Nephron (organoid): ENCODE measurements around the gene JAML.

Source experiments
- H3K27ac Mint-ChIP-seq, 3 experiments: 2 replicates each; pipeline ENCODE4 v1.8.0; 2020; ENCODE audit warnings: mixed read lengths in 3 of 3, mild to moderate bottlenecking in 2 of 3, moderate library complexity in 1 of 3
- H3K27me3 Mint-ChIP-seq: 2 replicates; pipeline ENCODE4 v1.8.0; 2021; ENCODE audit warnings: low read depth, mild to moderate bottlenecking, moderate library complexity, mixed read lengths
- H3K36me3 Mint-ChIP-seq: 2 replicates; pipeline ENCODE4 v1.8.0; 2020; ENCODE audit warnings: low read depth, mixed read lengths
- H3K4me1 Mint-ChIP-seq: 2 replicates; pipeline ENCODE4 v1.8.0; 2020; ENCODE audit warnings: mixed read lengths
- H3K4me3 Mint-ChIP-seq, 3 experiments: 2 replicates each; pipeline ENCODE4 v1.8.0; 2020; ENCODE audit warnings: mild to moderate bottlenecking in 3 of 3, mixed read lengths in 3 of 3, moderate library complexity in 2 of 3
- H3K9me3 Mint-ChIP-seq: 2 replicates; pipeline ENCODE4 v1.8.0; 2020; ENCODE audit warnings: mixed read lengths
- CTCF ChIP-seq, 3 experiments: fragments of 200-600 bp; sonication (generic); IDR thresholded peaks; one replicate each; pipeline ENCODE4 v1.5.0; 2021; ENCODE audit warnings: antibody characterized with exemption in 3 of 3; ENCODE audit not compliant: unreplicated experiment in 3 of 3

JAML gene

GRCh38 chr11:118264569-118265465 lies 40.0 kb upstream of the JAML start:
- peaks cover 83% of the 10 kb centered on the region for H3K27me3 Mint-ChIP-seq
- H3K9me3 Mint-ChIP-seq: no peaks in the 10 kb centered on the region
- H3K36me3 Mint-ChIP-seq: no peaks in the 10 kb centered on the region
- peak overlapping the region; percentile 76 to 89 (median 85) for H3K27ac Mint-ChIP-seq
- TF ChIP-seq CTCF (IDR thresholded peaks at IDR 0.05; ENCODE audit: unreplicated experiment in 3 of 3): no peak
- peaks cover 16% of the 10 kb centered on the region for H3K4me1 Mint-ChIP-seq
- H3K4me3 Mint-ChIP-seq: peak overlapping the region; percentile 70 to 83 (median 74)

DNA sequence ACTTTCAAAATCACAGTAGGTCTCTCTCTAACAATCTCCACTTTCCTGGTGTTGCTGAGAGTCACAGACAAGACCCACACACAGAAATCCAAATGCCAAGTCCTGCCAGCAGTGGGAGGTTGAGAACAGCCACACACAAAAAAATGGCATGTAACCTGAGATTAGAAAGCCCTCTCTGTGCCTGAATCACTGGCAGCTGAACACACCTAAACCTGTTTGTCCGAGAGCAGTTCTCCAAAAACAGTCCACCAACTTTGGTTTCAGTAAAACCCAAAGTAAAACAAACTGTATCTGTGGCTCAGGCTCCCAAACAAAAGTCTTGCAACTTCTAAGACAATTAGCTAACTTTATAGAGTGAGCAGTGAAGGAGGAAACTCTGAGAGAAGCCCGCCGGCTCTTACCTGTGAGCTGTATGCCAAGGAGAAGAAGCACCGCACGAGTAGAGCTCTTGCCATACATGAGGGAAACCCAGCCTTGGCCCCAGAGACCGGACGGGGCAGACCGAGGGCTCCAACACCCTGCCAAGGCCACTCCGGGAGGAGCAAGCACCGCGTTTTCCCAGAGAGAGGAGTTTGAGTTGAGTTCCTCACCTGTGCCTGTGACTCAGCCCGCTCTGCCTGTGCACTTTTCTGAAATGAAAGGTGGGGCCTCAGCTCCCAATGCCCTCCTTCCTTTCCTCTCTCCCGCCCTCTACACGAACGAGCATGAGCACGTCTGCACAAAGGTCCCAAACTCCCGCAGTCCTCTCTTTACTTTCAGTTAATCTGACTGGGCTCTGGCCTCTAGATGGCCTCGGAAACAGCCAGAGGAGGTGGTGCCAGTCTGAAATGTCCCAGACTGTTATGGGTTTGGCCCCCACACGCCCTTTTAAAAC lies 39.1 kb upstream of the JAML start, which contains the start of gene MPZL2:
MPZL2 (minus strand) TSS at position 603 of the 874 bp plus-strand sequence; CDS start at position 459, 144 bp downstream.
- Mint-ChIP-seq H3K9me3 (no peaks in the 10 kb centered on the region), H3K36me3 (no peaks in the 10 kb centered on the region), H3K27me3 (peaks cover 83% of the 10 kb centered on the region), H3K4me1 (peaks cover 16% of the 10 kb centered on the region), H3K27ac (peak within 1 kb of the TSS; percentile 76 to 89 (median 85)), H3K4me3 (peak within 1 kb of the TSS; percentile 70 to 83 (median 74))
- no peak for TF ChIP-seq CTCF (IDR thresholded peaks at IDR 0.05; ENCODE audit: unreplicated experiment in 3 of 3)

GRCh38 chr11:118263112-118263511 lies 38.3 kb upstream of the JAML start:
- peak overlapping the region in 2 of 3 experiments; percentile 85 to 89 for H3K27ac Mint-ChIP-seq
- peak overlapping the region in 1 of 3 experiments; percentile 83 for H3K4me3 Mint-ChIP-seq
- peaks cover 16% of the 10 kb centered on the region for H3K4me1 Mint-ChIP-seq
- H3K27me3 Mint-ChIP-seq: peaks cover 87% of the 10 kb centered on the region
- no peak for TF ChIP-seq CTCF (IDR thresholded peaks at IDR 0.05; ENCODE audit: unreplicated experiment in 3 of 3)
- H3K9me3 Mint-ChIP-seq: no peaks in the 10 kb centered on the region
- H3K36me3 Mint-ChIP-seq: no peaks in the 10 kb centered on the region

- no peak overlapping the region for H3K4me3 Mint-ChIP-seq
- H3K4me1 Mint-ChIP-seq: peaks cover 9% of the 10 kb centered on the region
- H3K9me3 Mint-ChIP-seq: no peaks in the 10 kb centered on the region
- no peaks in the 10 kb centered on the region for H3K36me3 Mint-ChIP-seq
- TF ChIP-seq CTCF (IDR thresholded peaks at IDR 0.05; ENCODE audit: unreplicated experiment in 3 of 3): no peak
- no peak overlapping the region for H3K27ac Mint-ChIP-seq
- H3K27me3 Mint-ChIP-seq: peaks cover 86% of the 10 kb centered on the region
These were observed 35.5 kb upstream of the JAML start for GRCh38 chr11:118260353-118260752.

DNA sequence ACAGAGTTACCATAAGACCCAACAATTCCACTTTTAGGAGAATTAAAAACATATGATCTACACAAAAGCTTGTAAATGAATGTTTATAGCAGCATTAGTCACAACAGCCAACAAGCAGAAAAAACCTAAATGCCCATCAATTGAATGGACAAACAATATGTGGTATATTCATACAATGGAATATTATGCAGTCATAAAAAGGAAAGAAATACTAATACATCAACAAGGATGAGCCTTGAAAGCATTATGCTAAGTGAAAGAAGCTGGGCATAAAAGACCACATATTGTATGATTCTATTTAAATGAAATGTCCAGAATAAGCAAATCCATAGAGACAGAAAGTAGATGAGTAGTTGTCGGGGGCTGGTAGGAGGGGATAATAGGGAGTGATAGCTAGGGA lies 34.3 kb upstream of the JAML start:
- Mint-ChIP-seq H3K27me3 (peaks cover 86% of the 10 kb centered on the region), H3K4me1 (peaks cover under 1% of the 10 kb centered on the region)
- TF ChIP-seq CTCF (IDR thresholded peaks at IDR 0.05; ENCODE audit: unreplicated experiment in 3 of 3): no peak

More for the DNA sequence above, 34.3 kb upstream of the JAML start:
- Mint-ChIP-seq H3K27ac (no peak overlapping the region), H3K36me3 (no peaks in the 10 kb centered on the region), H3K9me3 (no peaks in the 10 kb centered on the region), H3K4me3 (no peak overlapping the region)
